ENCODE data around the gene ASPN. TPM values are rescaled to one million over a fixed set of nuclear protein-coding genes. Genes with fewer than 3 reads are reported as not detected.
A peak's percentile ranks its signal among the peaks of the same experiment; 100 is the strongest.

Gene ASPN
- total and polyA plus RNA-seq, 11 donors: 4.6 to 36.3 (median 17.3) TPM

GRCh38 chr9:92507005-92507404, 24.7 kb upstream of the ASPN start:
- no peak for ATAC-seq
- 85 to 92% (median 87%) methylated on average over 2 of the region's 2 CpGs for WGBS, 4 donors
- Histone ChIP-seq H3K27ac (peak overlapping the region in 11 of 12 donors; percentile 18 to 65 (median 54)), H3K27me3 (no peaks in the 10 kb centered on the region), H3K36me3 (peaks cover 0 to 2% (median 0%) of the 10 kb centered on the region in 9 donors), H3K4me3 (no peak overlapping the region), H3K9me3 (no peaks in the 10 kb centered on the region), H3K4me1 (peaks cover 0 to 65% (median 34%) of the 10 kb centered on the region in 12 donors)
- DNase-seq: no peak
- intact Hi-C loops (cut with DNase I): loop anchor here in 4 of 10 donors (5.0 to 10.0 kb wide), 3 partner anchors 98 to 128 kb away; no protein-coding TSS in a partner anchor
- no peak for TF ChIP-seq POLR2A (IDR thresholded peaks at IDR 0.05)

GRCh38 chr9:92506184-92506857, 24.0 kb upstream of the ASPN start:
- peak; percentile 19 to 80 (median 61) for ATAC-seq
- Histone ChIP-seq H3K27me3 (no peaks in the 10 kb centered on the region), H3K36me3 (peaks cover 0 to 3% (median 0%) of the 10 kb centered on the region in 9 donors), H3K9me3 (no peaks in the 10 kb centered on the region), H3K27ac (peak overlapping the region in 11 of 12 donors; percentile 18 to 65 (median 54)), H3K4me3 (no peak overlapping the region), H3K4me1 (peaks cover 0 to 72% (median 36%) of the 10 kb centered on the region in 12 donors)
- TF ChIP-seq POLR2A (IDR thresholded peaks at IDR 0.05) (no peak), CTCF (IDR thresholded peaks at IDR 0.05) (no peak)
- WGBS, 4 donors: 73 to 84% (median 77%) methylated on average over 3 of the region's 3 CpGs
- intact Hi-C loops (cut with DNase I): loop anchor here in 4 of 10 donors (5.0 to 10.0 kb wide), 3 partner anchors 98 to 128 kb away; no protein-coding TSS in a partner anchor
- DNase-seq: peak in 2 of 5 donors; percentile 49 to 50

GRCh38 chr9:92504881-92505280, 22.6 kb upstream of the ASPN start:
- Histone ChIP-seq H3K4me3 (no peak overlapping the region), H3K36me3 (peaks cover 0 to 9% (median 0%) of the 10 kb centered on the region in 9 donors), H3K27ac (peak overlapping the region in 6 of 12 donors; percentile 16 to 65 (median 23)), H3K9me3 (no peaks in the 10 kb centered on the region), H3K27me3 (no peaks in the 10 kb centered on the region), H3K4me1 (peaks cover 0 to 75% (median 36%) of the 10 kb centered on the region in 12 donors)
- 96 to 100% (median 97%) methylated on average over 2 of the region's 2 CpGs for WGBS, 4 donors
- DNase-seq (no peak), ATAC-seq (no peak)
- intact Hi-C loops (cut with DNase I): loop anchor here in 4 of 10 donors (5.0 to 10.0 kb wide), 3 partner anchors 100 to 130 kb away; no protein-coding TSS in a partner anchor
- no peak for TF ChIP-seq CTCF (IDR thresholded peaks at IDR 0.05)
- TF ChIP-seq POLR2A (IDR thresholded peaks at IDR 0.05): no peak

- H3K9me3 ChIP-seq: no peaks in the 10 kb centered on the region
- intact Hi-C loops (cut with DNase I): loop anchor here in 3 of 10 donors (10.0 kb wide), 2 partner anchors 102 to 132 kb away; no protein-coding TSS in a partner anchor
- WGBS, 4 donors: 88 to 95% (median 90%) methylated on average over 2 of the region's 2 CpGs
- H3K4me3 ChIP-seq: no peak overlapping the region
- DNase-seq: no peak
- no peak overlapping the region for H3K27ac ChIP-seq
- no peak for TF ChIP-seq CTCF (IDR thresholded peaks at IDR 0.05)
- peaks cover 0 to 75% (median 32%) of the 10 kb centered on the region in 12 donors for H3K4me1 ChIP-seq
- no peaks in the 10 kb centered on the region for H3K27me3 ChIP-seq
- no peak for ATAC-seq
- H3K36me3 ChIP-seq: peaks cover 0 to 11% (median 0%) of the 10 kb centered on the region in 9 donors
Measured at GRCh38 chr9:92503156-92503555, 20.9 kb upstream of the ASPN start.
